NCI-H1436 (cell line): ENCODE data around the gene GPC6.
A peak's percentile ranks its signal among the peaks of the same experiment; 100 is the strongest.

ENCODE experiments used
- DNase-seq: peaks from one replicate; lab custom pipeline; 2025; lab: John Stamatoyannopoulos, UW

The GPC6 gene

GRCh38 chr13:93936901-93937300 is 710.3 kb downstream of the GPC6 start:
- no peak for DNase-seq

- DNase-seq: no peak
Measured at GRCh38 chr13:93941444-93941843, 714.8 kb downstream of the GPC6 start.

- DNase-seq: no peak
Measured at GRCh38 chr13:93942016-93942415, 715.4 kb downstream of the GPC6 start.

- no peak for DNase-seq
Measured at GRCh38 chr13:93945621-93946020, 719.0 kb downstream of the GPC6 start.

- DNase-seq: no peak
Measured at GRCh38 chr13:93946994-93947393, 720.4 kb downstream of the GPC6 start.

- no peak for DNase-seq
Measured at GRCh38 chr13:93947651-93948050, 721.0 kb downstream of the GPC6 start.

- DNase-seq: no peak
Measured at GRCh38 chr13:93948162-93948922, 721.7 kb downstream of the GPC6 start.

GRCh38 chr13:93951108-93951507 is 724.5 kb downstream of the GPC6 start:
- no peak for DNase-seq

GRCh38 chr13:93951951-93952350 is 725.3 kb downstream of the GPC6 start:
- DNase-seq: no peak

- no peak for DNase-seq
Measured at GRCh38 chr13:93953841-93954240, 727.2 kb downstream of the GPC6 start.

- no peak for DNase-seq
Measured at GRCh38 chr13:93955904-93956303, 729.3 kb downstream of the GPC6 start.

GRCh38 chr13:93956426-93956825 is 729.8 kb downstream of the GPC6 start:
- no peak for DNase-seq

GRCh38 chr13:93957371-93957770 is 730.8 kb downstream of the GPC6 start:
- no peak for DNase-seq

GRCh38 chr13:93959796-93960533 is 733.4 kb downstream of the GPC6 start:
- DNase-seq: no peak

GRCh38 chr13:93963266-93964145 is 736.9 kb downstream of the GPC6 start:
- DNase-seq: no peak

GRCh38 chr13:93964146-93964512 is 737.5 kb downstream of the GPC6 start:
- DNase-seq: no peak

- DNase-seq: no peak
Measured at GRCh38 chr13:93965587-93965986, 739.0 kb downstream of the GPC6 start.

GRCh38 chr13:93966267-93966936 is 739.8 kb downstream of the GPC6 start:
- no peak for DNase-seq

GRCh38 chr13:93967286-93967685 is 740.7 kb downstream of the GPC6 start:
- DNase-seq: no peak

GRCh38 chr13:93975242-93975641 is 748.6 kb downstream of the GPC6 start:
- DNase-seq: no peak

- peak; percentile 60 for DNase-seq
Measured at GRCh38 chr13:93976528-93976927, 749.9 kb downstream of the GPC6 start.

- DNase-seq: no peak
Measured at GRCh38 chr13:93977986-93978385, 751.4 kb downstream of the GPC6 start.
